Stimulated activated CD4-positive, alpha-beta T cell treated with anti-CD3 and anti-CD28 coated beads, TNF-alpha, amount 100 ng/mL, for 24 hours (primary cell): ENCODE data around the gene STARD13.

Source experiments
- DNase-seq, 3 experiments: peaks; one replicate each; pipeline ENCODE4 v3.0.0-alpha.2; 2020; ENCODE audit warnings: low read depth in 3 of 3

The STARD13 gene

DNA sequence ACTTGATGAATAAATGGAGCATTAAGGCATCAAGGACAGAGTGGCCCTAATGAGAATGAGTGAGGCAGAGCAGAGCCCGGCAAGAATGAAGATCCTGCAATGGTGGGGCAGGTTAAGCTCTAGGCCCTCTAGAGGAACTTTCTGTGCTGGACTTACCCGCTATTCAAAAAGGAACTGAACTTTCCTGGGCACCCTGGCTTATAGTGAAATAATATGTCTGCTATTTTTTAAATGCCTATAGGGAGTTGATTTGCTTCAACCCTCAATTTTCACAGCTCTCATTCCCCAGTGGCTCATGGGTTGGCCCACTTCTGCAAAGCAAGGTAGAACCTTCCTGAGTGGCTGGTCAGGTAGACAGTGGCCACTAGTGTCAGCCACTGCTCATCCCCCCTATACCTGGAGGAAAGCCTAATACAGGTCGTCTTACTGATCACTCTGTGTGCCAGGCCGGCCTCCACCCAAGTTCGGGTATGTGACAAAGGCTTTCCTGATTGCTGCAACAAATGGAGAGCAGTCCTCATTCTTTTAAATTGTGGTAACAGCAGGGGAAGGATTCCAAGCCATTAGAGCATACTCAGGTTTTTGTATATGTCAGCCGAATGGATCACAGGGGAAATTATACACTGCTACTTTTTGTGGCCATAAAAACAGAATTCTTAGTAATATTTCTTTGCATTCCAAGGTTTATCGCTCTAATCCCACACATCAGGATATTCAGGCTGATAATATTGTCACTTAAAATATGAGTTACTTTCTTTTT lies 166.4 kb downstream of the STARD13 start:
- DNase-seq = no peak

DNA sequence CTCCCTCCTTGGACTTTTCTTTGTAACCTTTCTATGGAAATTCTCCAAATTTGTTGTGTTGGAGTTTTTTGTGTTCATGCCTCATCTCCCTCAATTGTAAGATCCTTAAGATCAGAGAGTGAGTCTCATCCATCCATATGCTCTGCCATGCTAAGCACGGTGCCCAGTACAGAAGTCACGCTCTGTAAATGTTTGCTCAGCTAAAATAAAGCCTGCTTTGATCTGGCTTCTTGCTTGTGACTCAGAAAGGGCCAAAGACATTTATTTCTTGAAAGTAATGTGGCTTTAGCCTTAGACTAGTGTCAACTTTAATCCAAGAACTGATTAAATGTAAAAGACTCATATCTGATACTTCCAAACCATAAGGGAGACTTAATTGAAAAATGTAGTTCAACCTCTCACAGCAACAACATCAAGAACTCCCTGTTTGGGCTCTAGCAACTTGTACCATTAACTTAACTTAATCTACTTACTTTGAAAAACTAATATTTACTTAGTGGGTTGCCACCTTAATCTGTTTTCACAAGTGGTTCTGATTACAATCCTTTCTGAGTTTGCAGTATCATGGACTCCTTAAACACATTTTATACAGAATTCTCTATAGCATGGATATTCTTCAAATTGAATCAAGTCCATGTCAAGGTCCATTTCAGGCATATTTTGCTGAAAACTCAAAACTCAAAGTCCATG lies 169.1 kb downstream of the STARD13 start:
- DNase-seq = no peak

DNA sequence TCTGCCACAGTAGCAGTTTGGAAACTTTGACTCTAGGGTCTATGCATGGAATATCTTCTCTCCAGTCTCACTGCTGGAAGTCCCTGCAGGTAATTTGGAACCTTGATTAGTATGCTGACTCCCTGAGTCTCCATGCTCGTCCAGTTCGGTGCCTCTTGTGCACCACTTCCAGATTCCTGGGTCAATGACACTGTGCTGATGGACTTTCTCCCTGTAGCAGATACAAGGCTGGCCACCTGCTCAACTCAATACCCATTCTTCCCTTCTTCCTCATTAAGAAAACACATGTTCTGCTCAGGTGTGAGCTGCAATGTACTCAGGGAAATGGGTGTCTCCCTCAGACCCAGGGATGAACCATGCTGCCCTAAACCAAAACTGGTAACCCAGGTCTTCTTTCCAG lies 170.3 kb downstream of the STARD13 start:
- no peak for DNase-seq

DNA sequence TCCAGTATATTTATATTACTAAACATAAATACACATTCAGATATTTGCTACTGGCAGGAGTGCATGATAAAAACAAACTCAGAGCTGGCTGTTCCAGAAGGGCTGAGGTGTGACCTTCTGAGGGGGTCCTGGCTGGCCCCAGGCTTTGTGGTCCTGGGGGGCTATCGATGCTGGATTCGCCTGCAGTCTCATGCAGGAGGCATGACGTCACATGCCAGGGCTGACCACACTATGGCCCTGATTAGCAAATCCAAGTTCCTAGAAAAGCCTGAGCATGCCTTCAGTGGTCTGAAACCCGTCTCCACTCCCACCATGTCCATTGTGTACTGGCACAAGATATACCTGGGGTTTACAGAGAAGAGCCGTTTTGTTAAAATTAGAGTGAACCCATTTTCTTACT lies 171.4 kb downstream of the STARD13 start:
- DNase-seq = no peak

DNA sequence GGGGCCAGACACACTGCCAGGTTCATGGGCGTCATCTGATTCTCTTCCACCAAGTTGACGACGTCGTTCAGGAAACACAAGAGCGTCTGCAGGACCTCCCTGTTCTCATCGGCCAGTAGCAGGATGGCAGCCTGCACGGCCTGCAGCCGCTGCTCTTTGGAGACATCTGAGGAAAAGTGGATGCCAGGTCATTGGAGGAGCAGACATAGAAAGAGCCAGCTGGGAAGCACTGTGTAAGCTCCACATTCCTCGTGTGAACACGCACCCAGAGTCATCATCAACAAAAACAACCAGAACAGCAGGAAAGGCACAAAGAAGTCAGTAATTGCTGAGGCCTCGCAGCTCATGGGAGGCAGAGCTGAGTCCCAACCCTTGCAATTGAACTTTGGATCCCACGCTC lies 172.8 kb downstream of the STARD13 start:
- DNase-seq = no peak

DNA sequence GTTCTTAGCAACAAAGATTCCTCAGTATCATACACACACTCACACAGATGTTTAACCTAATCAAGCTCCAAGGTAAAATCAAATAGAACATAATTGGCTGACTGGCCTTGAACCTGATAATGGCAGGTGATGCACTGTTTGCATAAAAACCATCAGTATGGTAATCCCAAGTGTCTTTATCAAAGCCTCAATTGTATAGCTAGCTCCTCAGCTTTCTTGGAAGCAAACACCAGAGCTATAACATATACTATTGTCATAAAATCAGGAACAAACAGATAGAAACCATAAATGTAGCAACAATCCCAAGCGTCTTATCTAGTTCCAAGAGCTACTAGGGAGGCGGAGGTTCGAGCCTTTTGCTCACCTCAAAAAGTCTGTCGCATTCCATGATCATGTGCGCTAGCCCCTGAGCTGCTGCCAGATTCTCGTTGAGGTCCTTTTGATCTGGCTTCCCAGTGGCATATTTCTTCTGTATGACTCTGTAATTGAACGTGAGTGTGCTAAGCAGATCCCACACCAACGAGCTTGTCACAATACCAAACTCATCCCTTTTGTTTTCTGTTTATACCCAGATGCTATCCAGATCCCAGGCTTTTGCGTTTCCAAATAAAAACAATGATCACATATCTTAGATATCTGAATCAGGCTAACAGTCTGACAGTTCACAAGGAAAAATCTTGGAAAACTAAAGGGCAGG lies 174.0 kb downstream of the STARD13 start:
- DNase-seq = no peak

DNA sequence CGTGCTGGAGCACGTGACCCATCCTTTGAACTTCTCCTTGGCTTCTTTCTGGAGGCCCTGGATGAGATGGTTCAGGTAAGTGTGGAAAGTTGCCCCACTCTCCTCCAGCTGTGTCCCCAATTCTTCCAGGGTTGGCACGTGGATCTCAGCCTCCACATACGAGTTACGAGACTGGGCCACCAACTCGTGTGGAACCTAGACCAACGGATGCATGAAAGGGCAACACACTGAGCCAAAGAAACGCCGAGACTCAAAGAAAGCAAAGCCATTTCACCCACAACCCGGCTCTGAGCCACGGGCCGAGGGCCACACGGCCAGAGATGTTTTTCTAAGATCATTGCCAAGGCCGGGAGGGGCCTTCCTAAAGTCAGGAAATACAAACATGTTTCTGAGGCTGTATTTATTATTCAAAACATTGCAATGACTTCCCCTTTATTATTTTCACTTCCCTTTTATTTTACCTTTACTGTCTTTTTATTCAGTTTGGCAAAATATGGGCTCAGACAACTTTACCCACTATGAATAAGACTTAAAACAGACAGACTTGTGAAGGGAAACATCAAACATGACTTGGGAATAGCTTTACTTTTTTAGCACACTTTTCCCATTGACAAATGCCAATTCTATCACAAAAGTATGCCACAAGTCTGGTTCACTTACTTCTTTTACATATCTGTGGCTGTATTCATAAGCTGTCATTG lies 174.7 kb downstream of the STARD13 start:
- no peak for DNase-seq

DNA sequence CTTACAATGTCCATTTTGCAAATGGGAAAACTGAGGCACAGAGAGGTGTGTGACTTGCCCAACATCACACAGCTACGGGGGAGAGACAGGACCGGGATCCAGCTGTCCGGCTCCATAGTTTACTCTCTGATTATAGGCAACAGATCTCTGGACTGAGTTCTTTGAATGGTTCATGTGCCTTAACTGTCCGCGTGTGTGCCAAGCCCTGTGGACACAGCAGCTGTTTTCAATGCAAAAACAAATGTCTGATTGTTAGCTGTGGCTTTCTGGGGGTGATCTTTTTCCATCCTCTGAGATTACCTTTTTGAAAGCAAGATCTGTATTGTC lies 175.2 kb downstream of the STARD13 start:
- DNase-seq = no peak

DNA sequence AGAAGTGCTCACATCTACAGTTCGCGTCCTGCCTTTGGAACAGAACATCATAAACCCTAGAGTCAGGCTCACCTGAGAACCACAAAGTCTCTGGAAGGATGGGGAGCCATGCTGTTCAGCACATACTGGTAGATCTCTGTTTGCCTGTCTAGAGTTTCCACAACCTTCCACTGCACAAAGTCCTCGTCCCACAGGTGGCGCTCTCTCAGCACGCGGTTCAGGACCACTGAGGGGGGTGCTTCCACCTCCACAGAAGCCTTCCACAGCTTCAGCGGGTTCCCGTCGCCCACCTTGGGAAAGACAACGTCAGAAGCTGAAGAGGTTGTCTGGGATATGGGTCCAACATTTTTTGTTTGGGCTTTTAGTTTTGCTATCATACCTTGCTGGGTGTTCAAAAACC lies 175.8 kb downstream of the STARD13 start:
- no peak for DNase-seq

DNA sequence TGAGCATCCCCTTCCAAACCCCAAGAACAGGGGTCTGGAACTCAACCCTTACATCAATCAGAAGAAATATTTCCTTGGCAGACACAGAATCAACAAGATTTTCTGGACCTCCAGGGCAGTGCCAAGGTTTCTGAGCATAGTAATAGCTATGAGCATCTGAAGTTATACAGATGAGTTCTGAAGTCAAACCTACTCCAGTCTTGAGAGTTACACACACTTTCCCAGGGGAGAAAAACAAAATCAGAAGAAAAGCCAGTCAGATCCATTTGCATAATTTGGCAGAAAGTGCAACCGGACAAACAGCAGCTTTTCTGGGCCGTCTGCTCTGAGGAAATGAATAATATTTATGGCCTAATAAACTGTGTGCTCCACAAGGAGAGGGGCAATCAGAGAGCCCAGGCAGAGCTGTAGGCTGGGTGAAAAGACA lies 176.3 kb downstream of the STARD13 start:
- no peak for DNase-seq

DNA sequence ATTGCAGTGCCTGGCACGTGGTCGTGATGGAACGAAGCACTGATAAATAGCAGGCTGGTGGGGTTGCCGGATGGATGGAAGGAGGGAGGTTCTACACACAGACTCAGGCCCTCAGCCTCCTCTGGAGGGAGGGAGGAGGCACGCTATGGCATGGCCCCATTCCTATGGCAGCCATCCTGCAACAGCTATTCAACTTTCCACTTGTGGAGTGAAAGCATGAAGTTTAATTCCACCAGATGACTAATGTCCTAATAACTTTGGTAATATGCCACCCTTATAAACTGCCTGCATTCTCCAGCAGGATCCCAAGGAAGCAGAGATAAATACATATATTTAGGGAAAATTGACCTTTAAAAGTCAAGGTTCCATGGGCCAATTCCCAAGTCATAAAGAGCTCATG lies 176.9 kb downstream of the STARD13 start:
- DNase-seq = no peak

DNA sequence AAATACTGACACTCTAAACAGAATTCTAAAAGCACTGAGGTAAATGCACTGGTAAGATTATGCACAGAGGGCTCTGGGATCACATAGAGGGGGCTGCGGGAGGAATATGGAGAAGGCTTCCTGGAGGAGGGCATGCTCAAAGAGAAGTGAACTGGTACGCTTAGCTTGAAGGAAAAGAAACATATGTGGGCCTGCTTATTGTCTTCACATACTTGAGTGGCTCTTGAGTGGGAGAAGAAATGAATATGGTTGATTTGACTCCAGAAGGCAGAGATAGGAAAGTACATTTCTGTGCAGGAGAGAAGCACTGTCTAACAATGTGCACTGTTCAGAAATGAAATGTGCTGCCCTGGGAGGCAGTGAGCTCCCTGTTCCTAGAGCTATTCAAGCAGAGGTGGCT lies 178.2 kb downstream of the STARD13 start:
- DNase-seq = no peak

DNA sequence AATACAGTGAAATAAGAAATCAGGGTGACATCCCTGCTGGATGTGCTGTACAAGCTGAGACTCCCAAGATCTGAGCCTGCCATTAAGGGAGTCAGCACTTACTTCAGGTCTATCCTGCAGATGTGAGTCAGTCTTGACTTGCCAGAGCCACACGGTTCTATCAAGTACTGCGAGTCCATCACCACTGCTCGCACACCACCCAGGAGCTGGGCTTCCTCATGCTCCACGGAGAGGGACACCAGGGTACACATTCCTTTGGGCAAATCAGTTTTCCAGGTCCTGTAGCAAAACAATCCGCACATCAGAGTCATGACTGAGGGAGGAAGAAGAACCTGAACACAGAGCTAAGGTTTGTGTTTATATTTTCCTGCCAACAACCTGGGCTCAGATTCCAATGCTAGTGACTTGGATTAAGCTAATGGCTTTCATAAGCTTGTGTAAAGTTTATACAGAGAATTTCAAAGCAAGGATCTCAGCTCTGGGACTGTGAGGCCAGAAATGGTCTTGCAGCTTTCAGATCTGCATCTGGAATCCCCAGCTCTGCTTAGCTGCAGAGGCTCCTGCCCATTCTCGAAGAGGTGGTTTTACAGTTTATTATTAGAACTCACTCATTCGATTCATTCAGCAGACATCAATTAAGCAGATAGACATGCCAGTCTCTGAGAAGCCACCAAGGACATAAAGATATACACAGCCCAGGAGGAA lies 178.7 kb downstream of the STARD13 start:
- no peak for DNase-seq

DNA sequence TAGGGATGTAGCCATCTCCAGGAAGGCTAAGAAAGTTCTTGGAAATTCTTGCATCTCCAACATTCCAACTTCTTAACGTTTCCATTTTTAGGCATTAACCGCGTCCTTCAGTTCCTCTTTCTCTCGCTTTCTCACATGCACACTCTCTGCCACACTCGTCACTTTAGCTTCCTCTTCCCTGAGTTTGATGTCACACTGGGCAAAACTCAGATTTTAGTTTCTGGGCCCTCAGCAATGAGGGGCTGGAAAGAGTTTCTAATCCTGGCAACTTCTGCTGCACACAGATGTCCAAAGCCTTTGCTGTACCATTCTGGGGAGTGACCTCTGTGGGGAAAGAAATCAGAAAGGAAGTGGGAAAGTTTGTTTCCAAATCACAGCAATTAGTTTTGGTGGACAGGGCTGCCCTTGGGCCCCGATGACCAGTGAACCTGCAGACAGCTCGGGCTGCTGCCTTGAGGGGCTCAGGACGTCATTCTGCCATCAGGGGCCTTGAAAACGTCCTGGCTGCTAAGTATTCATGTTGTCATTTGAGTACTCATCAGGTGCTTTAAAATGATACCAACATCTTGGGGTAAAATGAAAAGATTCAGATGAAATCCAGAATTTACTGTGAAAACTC lies 180.1 kb downstream of the STARD13 start:
- DNase-seq = no peak

DNA sequence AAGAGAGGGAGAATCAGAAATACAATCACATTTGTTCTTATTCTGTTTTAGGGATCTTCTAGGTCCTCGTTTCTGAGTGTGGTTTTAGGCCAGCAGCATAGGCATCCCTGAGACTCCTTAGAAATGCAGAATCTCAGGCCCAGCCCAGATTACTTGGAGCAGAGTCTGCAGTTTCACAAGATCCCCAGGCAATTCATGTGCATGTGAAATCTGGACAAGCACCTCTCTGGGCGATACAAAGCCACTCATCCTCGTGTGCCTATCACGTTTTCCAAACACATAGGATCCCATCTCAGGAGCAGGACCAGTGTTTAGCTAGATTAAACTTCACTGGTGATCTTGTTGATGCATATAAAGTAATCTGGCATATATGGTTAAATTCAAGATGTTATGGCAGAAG lies 182.1 kb downstream of the STARD13 start:
- DNase-seq = no peak

DNA sequence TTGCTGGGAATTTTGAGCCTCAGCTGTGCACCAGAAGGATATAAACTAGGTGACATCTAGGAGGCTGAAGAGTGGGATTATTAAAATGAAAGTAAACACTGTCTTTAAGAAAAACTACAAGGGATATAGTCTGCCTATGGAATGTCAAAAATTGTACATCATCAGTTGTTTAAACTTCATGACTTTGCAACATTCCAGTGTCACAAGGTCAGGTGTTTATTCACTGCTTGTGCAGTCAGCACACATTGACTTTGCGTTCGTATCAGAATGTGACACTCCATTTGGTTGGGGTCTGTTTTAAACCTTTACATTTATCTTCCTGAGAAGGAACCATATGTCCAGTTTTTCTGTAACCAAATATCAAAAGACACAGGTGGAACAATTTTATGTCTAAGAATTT lies 183.7 kb downstream of the STARD13 start:
- no peak for DNase-seq

DNA sequence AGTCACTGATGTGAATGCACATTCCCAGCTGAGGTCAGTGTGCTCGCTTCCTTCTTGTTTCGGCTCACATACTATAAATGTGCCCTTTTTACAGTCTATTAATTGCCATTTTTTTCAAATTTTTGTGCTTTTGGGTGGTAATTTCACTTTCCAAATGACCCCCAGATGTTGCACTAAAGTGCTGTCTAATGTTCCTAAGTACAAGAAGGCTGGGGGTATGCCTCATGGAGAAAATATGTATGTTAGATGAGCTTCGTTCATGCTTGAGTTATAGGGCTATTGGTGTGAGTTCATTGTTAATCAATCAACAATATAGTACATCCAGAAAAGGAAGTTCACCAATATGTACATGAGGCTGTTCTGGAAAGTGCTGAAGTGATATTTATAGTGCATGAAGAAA lies 184.7 kb downstream of the STARD13 start:
- DNase-seq = no peak

DNA sequence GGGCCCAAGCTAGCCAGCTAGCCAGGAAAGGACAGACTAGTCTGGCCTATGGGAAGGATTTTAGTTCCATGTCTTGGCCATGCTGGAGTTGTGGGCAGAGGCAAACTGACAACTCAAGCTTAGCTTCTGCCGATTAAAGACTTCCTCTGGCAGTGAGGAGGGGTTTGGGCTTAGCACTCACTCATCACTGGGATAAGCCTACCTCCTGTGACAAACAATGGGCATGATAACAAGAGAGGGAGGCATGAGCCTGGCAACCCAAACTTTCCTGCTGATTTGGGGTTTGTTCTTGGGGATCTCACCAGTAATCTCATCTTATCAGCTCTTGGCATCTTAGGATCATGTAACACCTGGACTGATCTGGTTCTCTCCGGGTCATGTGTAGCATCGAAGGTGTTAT lies 185.7 kb downstream of the STARD13 start:
- DNase-seq = no peak

DNA sequence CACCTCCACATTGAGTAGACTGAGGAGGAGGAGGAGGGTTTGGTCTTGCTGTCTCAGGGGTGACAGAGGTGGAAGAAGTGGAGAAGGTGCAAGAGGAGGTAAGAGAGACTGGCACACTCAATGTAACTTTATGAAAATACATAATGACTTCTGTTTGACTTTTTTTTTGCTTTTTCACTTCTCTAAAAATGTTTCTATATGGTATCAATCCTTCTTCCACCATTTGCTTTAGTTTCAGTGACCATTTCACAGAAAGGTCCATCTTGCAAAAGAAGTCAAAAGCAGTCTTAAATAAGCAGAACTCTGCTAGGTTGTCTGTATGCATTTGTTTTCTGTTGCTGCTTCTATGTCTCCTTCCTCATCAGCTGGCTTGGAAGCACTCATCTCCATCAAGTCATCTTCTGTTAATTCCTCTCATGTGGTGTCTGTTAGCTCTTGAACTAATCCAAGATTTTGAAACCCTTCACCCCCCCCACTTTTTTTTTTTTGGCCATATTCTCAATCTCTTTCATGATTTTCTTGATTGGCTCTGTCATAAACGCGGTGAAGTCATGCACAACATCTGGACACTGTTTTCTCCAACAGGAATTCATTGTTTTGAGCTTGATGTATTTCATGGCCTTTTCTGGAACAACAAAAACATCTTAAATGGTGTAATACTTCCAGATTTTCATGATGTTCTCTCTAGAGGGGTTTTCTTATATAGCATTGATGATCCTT lies 188.5 kb downstream of the STARD13 start:
- no peak for DNase-seq

DNA sequence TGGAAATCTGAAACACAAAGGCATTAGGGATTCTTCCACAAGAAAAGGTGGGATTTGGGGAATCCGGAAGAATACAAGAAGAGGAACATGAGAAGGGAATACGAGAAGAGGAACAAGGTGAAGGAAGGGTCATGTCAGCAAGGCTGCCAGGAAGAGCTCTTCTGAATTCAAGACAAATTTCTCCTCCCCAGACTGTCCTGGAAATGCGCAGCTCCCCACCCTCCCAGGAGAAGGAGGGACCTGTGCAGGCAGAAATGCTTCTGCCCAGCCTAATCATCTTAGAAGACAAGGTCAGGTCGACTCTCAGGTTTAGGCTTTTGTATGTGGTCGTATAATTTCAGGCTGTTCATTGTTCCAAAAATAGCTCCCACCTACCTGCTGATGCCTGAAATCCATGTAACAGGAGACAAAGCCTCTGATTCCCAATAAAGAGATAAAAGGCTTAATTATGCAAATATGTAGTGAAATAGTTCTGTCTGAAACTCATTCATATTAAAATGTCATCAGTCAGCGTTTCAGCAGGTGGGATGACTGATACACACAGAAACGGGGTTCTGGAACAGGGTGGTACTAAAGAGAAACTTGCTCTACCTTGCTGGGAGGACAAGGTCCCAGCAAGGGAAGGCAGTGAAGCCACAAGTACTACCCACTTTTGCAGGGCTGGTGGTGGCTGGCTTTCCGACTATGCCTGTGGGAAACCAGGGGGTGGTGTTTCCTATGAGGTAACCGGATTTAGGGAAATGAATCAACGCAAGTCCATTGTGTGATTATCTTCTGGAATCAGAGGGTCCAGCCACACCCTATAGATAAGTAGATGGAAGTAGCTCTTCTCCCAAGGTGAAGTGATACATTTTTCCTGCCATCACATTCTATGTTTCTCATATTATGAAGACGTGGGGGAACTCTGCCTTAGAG lies 193.2 kb downstream of the STARD13 start:
- DNase-seq = no peak
